HCT116 (cell line): ENCODE results near the gene NCR1. TPM values are rescaled to one million over a fixed set of nuclear protein-coding genes. Genes with fewer than 3 reads are reported as not detected.

Experiments
- ATAC-seq: fragments of 200-7000 bp; cut with Tn5 transposase; 2 replicates; pipeline ENCODE4 v1.9.1; 2020; ENCODE audit warnings: mild to moderate bottlenecking, moderate library complexity
- BruUV-seq: library from RNA; stranded (reverse); fragments of 400-500 nt; replicated peaks from 2 replicates; lab custom pipeline; 2021; lab: Mats Ljungman, UMichigan
- CTCF ChIA-PET: fragments of 300-600 bp; sonication (Branson Sonifier 250); formaldehyde crosslinking; loops from one replicate; lab custom pipeline; 2021; ENCODE audit warnings: antibody characterized with exemption; lab: Charles Lee
- POLR2A ChIA-PET: fragments of 300-600, 350-600 bp; sonication (Branson Sonifier 250); formaldehyde crosslinking; loops from one replicate; lab custom pipeline; 2021; ENCODE audit warnings: antibody characterized with exemption; lab: Charles Lee
- RAD21 ChIA-PET, 2 experiments: fragments of 300-600 bp; sonication (Branson Sonifier 250); formaldehyde crosslinking; loops; one replicate each; lab custom pipeline; 2023; ENCODE audit warnings: low total read pairs in 2 of 2; ENCODE audit not compliant: uncharacterized antibody in 2 of 2, unreplicated experiment in 2 of 2, low non-redundant PET in 1 of 2; lab: Charles Lee
- DNase-seq: peaks from one replicate; pipeline ENCODE4 v3.0.0-alpha.2; 2010; ENCODE audit warnings: low read depth, low spot score
- H2AFZ ChIP-seq: fragments of 200-600 bp; shearing (Covaris generic), sonication (generic); 2 replicates; pipeline ENCODE4 v1.6.1; 2017; ENCODE audit warnings: low read depth, mixed run types, mixed read lengths, antibody characterized with exemption, low read length; ENCODE audit not compliant: poor library complexity, severe bottlenecking
- H3K27ac ChIP-seq: 2 replicates; pipeline ENCODE4 v1.5.1; 2012; ENCODE audit warnings: low read depth, low read length
- H3K27me3 ChIP-seq: fragments of 200-600 bp; sonication (generic); 2 replicates; pipeline ENCODE4 v1.6.1; 2016; ENCODE audit warnings: mixed run types, low read length, mixed read lengths; ENCODE audit not compliant: insufficient read depth
- H3K36me3 ChIP-seq, 2 experiments: fragments of 200-500 bp in 1 of 2; fragments of 200-600 bp in 1 of 2; sonication (Bioruptor generic) in 1 of 2; sonication (generic) in 1 of 2; 2 replicates each; pipeline versions ENCODE4 v1.5.1 to v1.6.1; 2014 to 2016; ENCODE audit warnings: low read length in 2 of 2, inconsistent platforms in 1 of 2, mixed read lengths in 1 of 2, mixed run types in 1 of 2; ENCODE audit not compliant: insufficient read depth in 2 of 2, control insufficient read depth in 1 of 2
- H3K4me1 ChIP-seq, 2 experiments: fragments of 200-600 bp in 1 of 2; sonication (generic) in 1 of 2; 2 replicates each; pipeline versions ENCODE4 v1.5.1 to v1.6.1; 2012 to 2017; ENCODE audit warnings: low read length in 2 of 2, inconsistent platforms in 1 of 2, mild to moderate bottlenecking in 1 of 2, mixed read lengths in 1 of 2, mixed run types in 1 of 2, moderate library complexity in 1 of 2; ENCODE audit not compliant: insufficient read depth in 2 of 2, control insufficient read depth in 1 of 2
- H3K4me2 ChIP-seq: fragments of 200-600 bp; sonication (generic); 2 replicates; pipeline ENCODE4 v1.6.1; 2017; ENCODE audit warnings: mixed run types, low read length, mixed read lengths
- H3K4me3 ChIP-seq, 2 experiments: fragments of 200-600 bp in 1 of 2; sonication (generic) in 1 of 2; replicated peaks in 1 of 2; 2 replicates each; pipeline ENCODE4 v1.5.1; 2011 to 2016; ENCODE audit warnings: low read length in 2 of 2, control low read depth in 1 of 2, low read depth in 1 of 2, mild to moderate bottlenecking in 1 of 2, mixed read lengths in 1 of 2, mixed run types in 1 of 2
- H3K79me2 ChIP-seq: fragments of 200-600 bp; sonication (generic); 2 replicates; pipeline ENCODE4 v1.6.1; 2017; ENCODE audit warnings: mild to moderate bottlenecking, mixed run types, low read length, moderate library complexity, mixed read lengths; ENCODE audit not compliant: insufficient read depth
- H3K9ac ChIP-seq: fragments of 200-600 bp; sonication (generic); 2 replicates; pipeline ENCODE4 v1.6.1; 2016; ENCODE audit warnings: low read length, mixed read lengths
- H3K9me2 ChIP-seq: fragments of 200-600 bp; sonication (generic), shearing (Covaris generic); 2 replicates; pipeline ENCODE4 v1.6.1; 2017; ENCODE audit warnings: mixed run types, mild to moderate bottlenecking, moderate library complexity; ENCODE audit not compliant: insufficient read depth
- H3K9me3 ChIP-seq, 2 experiments: fragments of 200-500 bp in 1 of 2; fragments of 200-600 bp in 1 of 2; sonication (Bioruptor generic) in 1 of 2; sonication (generic) in 1 of 2; 2 replicates each; pipeline ENCODE4 v1.6.1; 2014 to 2017; ENCODE audit warnings: low read length in 2 of 2, mixed read lengths in 2 of 2, inconsistent platforms in 1 of 2, low read depth in 1 of 2, mild to moderate bottlenecking in 1 of 2, mixed run types in 1 of 2, moderate library complexity in 1 of 2; ENCODE audit not compliant: control insufficient read depth in 1 of 2, insufficient read depth in 1 of 2
- H4K20me1 ChIP-seq: fragments of 200-600 bp; sonication (generic), shearing (Covaris generic); 2 replicates; pipeline ENCODE4 v1.6.1; 2017; ENCODE audit warnings: mixed run types, mild to moderate bottlenecking, moderate library complexity; ENCODE audit not compliant: insufficient read depth
- CBX3 ChIP-seq: IDR thresholded peaks from 2 replicates; pipeline ENCODE4 v1.6.1; 2012; ENCODE audit warnings: low read depth
- CEBPB ChIP-seq: IDR thresholded peaks from 2 replicates; pipeline ENCODE4 v1.6.1; 2012; ENCODE audit warnings: low read depth
- EGR1 ChIP-seq: IDR thresholded peaks from 2 replicates; pipeline ENCODE4 v1.6.1; 2012; ENCODE audit warnings: low read depth
- ELF1 ChIP-seq: IDR thresholded peaks from 2 replicates; pipeline ENCODE4 v1.6.1; 2012; ENCODE audit warnings: low read depth, borderline replicate concordance
- EZH2 ChIP-seq: fragments of 200-600 bp; sonication (generic); IDR thresholded peaks from 2 replicates; pipeline ENCODE4 v1.6.1; 2017; ENCODE audit warnings: antibody characterized with exemption, mixed run types
- EZH2phosphoT487 ChIP-seq: fragments of 200-600 bp; IDR thresholded peaks from 2 replicates; pipeline ENCODE4 v1.6.1; 2018; ENCODE audit warnings: antibody characterized with exemption, borderline replicate concordance
- FOSL1 ChIP-seq: IDR thresholded peaks from 2 replicates; pipeline ENCODE4 v1.6.1; 2012; ENCODE audit warnings: low read depth
- POLR2A ChIP-seq: IDR thresholded peaks from 2 replicates; pipeline ENCODE4 v1.7.0; 2011; ENCODE audit warnings: borderline replicate concordance; ENCODE audit not compliant: insufficient read depth, insufficient read length; ENCODE audit errors: extremely low read depth
- POLR2AphosphoS5 ChIP-seq: IDR thresholded peaks from 2 replicates; pipeline ENCODE4 v1.6.1; 2011; ENCODE audit warnings: mild to moderate bottlenecking, low read depth, low read length, moderate library complexity
- RAD21 ChIP-seq: IDR thresholded peaks from 2 replicates; pipeline ENCODE4 v1.6.1; 2012; ENCODE audit warnings: low read depth, mild to moderate bottlenecking
- SIN3A ChIP-seq: IDR thresholded peaks from 2 replicates; pipeline ENCODE4 v1.6.1; 2012; ENCODE audit warnings: low read depth
- SP1 ChIP-seq: IDR thresholded peaks from 2 replicates; pipeline ENCODE4 v1.6.1; 2012; ENCODE audit warnings: low read depth
- SRF ChIP-seq: IDR thresholded peaks from 2 replicates; pipeline ENCODE4 v1.6.1; 2012; ENCODE audit warnings: low read depth
- YY1 ChIP-seq: IDR thresholded peaks from 2 replicates; pipeline ENCODE4 v1.6.1; 2011; ENCODE audit warnings: low read length, low read depth, moderate library complexity, mild to moderate bottlenecking; ENCODE audit not compliant: insufficient replicate concordance; ENCODE audit errors: extremely low read depth
- ZFX ChIP-seq: fragments of 450-650 bp; IDR thresholded peaks from 2 replicates; pipeline ENCODE4 v1.6.1; 2017
- ZNF274 ChIP-seq: fragments of 200-500 bp; sonication (Bioruptor generic); IDR thresholded peaks from 2 replicates; pipeline ENCODE4 v1.6.1; 2014; ENCODE audit warnings: mild to moderate bottlenecking, low read depth, low read length, inconsistent platforms
- intact Hi-C: fragments of 100-400 bp; cut with micrococcal nuclease; formaldehyde crosslinking; loops from 2 replicates; pipeline ENCODE4 v1.10.0; 2022
- total RNA-seq: library from RNA; stranded (reverse); gene quantifications from one replicate; pipeline ENCODE4 v1.2.1, GENCODE V29; 2021; ENCODE audit not compliant: unreplicated experiment
- TF ChIP-seq, protein P1 (sequence below), 3 experiments: fragments of 200-600 bp in 1 of 3; sonication (generic) in 1 of 3; IDR thresholded peaks in 2 of 3; conservative IDR thresholded peaks in 1 of 3; 2 replicates each; pipeline ENCODE4 v1.5.1; 2012 to 2017; ENCODE audit warnings: low read depth in 2 of 3, low read length in 2 of 3, antibody characterized with exemption in 1 of 3, borderline replicate concordance in 1 of 3, control low read depth in 1 of 3, mild to moderate bottlenecking in 1 of 3, mixed read lengths in 1 of 3, mixed run types in 1 of 3, moderate library complexity in 1 of 3; ENCODE audit not compliant: insufficient read depth in 1 of 3
- TF ChIP-seq, protein P2 (sequence below): IDR thresholded peaks from 2 replicates; pipeline ENCODE4 v1.6.1; 2012
- TF ChIP-seq, protein P3 (sequence below): IDR thresholded peaks from 2 replicates; pipeline ENCODE4 v1.6.1; 2012; ENCODE audit warnings: low read depth

NCR1 gene
- total RNA-seq, 1 experiment from 2014 or later = not detected

DNA sequence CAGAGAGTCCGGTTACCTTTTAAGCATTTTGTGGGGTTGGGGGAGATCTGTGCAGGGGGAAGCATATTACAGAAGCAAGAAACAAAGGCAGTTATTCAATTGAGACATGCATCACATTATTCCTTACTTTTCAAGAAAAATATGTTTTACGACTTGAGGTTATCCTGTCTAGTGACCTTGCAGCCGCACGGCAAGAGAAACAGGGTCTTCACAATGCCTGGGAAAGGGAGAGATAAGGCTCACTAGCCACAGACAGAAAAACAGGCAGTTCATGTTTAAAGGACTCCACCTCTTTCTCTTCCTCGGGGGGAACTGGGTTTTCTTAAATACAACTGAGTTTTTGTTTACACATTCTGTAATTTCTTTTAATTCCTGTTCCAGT lies 536 bp upstream of the NCR1 start:
- Histone ChIP-seq H3K79me2 (no peaks in the 10 kb centered on the region), H2AFZ (no peak overlapping the region), H3K4me3 (no peak overlapping the region), H3K9ac (no peak overlapping the region), H3K9me2 (no peaks in the 10 kb centered on the region), H3K27me3 (no peaks in the 10 kb centered on the region), H3K36me3 (no peaks in the 10 kb centered on the region), H3K9me3 (no peaks in the 10 kb centered on the region), H3K27ac (no peak overlapping the region), H3K4me1 (no peaks in the 10 kb centered on the region), H3K4me2 (no peak overlapping the region), H4K20me1 (no peaks in the 10 kb centered on the region)
- ChIA-PET POLR2A (no interaction called here), RAD21 (no interaction called here), CTCF (no interaction called here)
- intact Hi-C loops = no loop called here
- DNase-seq (no peak), ATAC-seq (no peak)
- TF ChIP-seq SIN3A (no peak), RAD21 (no peak), ZNF274 (no peak), EZH2phosphoT487 (no peak), ZFX (no peak), CBX3 (no peak), POLR2AphosphoS5 (no peak), POLR2A (no peak), ELF1 (no peak), YY1 (no peak), SP1 (no peak), EZH2 (no peak), CEBPB (no peak), FOSL1 (no peak), EGR1 (no peak), SRF (no peak)
- TF ChIP-seq, protein P1, sequence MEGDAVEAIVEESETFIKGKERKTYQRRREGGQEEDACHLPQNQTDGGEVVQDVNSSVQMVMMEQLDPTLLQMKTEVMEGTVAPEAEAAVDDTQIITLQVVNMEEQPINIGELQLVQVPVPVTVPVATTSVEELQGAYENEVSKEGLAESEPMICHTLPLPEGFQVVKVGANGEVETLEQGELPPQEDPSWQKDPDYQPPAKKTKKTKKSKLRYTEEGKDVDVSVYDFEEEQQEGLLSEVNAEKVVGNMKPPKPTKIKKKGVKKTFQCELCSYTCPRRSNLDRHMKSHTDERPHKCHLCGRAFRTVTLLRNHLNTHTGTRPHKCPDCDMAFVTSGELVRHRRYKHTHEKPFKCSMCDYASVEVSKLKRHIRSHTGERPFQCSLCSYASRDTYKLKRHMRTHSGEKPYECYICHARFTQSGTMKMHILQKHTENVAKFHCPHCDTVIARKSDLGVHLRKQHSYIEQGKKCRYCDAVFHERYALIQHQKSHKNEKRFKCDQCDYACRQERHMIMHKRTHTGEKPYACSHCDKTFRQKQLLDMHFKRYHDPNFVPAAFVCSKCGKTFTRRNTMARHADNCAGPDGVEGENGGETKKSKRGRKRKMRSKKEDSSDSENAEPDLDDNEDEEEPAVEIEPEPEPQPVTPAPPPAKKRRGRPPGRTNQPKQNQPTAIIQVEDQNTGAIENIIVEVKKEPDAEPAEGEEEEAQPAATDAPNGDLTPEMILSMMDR (IDR thresholded peaks at IDR 0.05 in 2 of 3, conservative IDR thresholded peaks at IDR 0.05 in 1 of 3; ENCODE audit: borderline replicate concordance in 1 of 3, insufficient read depth in 1 of 3, low read depth in 2 of 3, low read length in 2 of 3) = no peak
- TF ChIP-seq, protein P2, sequence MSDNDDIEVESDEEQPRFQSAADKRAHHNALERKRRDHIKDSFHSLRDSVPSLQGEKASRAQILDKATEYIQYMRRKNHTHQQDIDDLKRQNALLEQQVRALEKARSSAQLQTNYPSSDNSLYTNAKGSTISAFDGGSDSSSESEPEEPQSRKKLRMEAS = no peak
- TF ChIP-seq, protein P3, sequence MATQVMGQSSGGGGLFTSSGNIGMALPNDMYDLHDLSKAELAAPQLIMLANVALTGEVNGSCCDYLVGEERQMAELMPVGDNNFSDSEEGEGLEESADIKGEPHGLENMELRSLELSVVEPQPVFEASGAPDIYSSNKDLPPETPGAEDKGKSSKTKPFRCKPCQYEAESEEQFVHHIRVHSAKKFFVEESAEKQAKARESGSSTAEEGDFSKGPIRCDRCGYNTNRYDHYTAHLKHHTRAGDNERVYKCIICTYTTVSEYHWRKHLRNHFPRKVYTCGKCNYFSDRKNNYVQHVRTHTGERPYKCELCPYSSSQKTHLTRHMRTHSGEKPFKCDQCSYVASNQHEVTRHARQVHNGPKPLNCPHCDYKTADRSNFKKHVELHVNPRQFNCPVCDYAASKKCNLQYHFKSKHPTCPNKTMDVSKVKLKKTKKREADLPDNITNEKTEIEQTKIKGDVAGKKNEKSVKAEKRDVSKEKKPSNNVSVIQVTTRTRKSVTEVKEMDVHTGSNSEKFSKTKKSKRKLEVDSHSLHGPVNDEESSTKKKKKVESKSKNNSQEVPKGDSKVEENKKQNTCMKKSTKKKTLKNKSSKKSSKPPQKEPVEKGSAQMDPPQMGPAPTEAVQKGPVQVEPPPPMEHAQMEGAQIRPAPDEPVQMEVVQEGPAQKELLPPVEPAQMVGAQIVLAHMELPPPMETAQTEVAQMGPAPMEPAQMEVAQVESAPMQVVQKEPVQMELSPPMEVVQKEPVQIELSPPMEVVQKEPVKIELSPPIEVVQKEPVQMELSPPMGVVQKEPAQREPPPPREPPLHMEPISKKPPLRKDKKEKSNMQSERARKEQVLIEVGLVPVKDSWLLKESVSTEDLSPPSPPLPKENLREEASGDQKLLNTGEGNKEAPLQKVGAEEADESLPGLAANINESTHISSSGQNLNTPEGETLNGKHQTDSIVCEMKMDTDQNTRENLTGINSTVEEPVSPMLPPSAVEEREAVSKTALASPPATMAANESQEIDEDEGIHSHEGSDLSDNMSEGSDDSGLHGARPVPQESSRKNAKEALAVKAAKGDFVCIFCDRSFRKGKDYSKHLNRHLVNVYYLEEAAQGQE = no peak
- no TSS peak for BruUV-seq
